Keratinocyte (primary cell): ENCODE results near the gene TNIK.

Source experiments
- EZH2 ChIP-seq: IDR thresholded peaks from one replicate; pipeline ENCODE4 v1.6.1; 2012; ENCODE audit warnings: inconsistent platforms, mild to moderate bottlenecking, low read length, moderate library complexity
- TF ChIP-seq, protein P1 (sequence below), 3 experiments: IDR thresholded peaks in 1 of 3; conservative IDR thresholded peaks in 1 of 3; optimal IDR thresholded peaks in 1 of 3; 2 replicates in 2 of 3; 3 replicates in 1 of 3; pipeline versions ENCODE3 to v1.5.1; 2011; ENCODE audit warnings: low read length in 3 of 3, mild to moderate bottlenecking in 3 of 3, moderate library complexity in 2 of 3, control low read depth in 1 of 3, inconsistent platforms in 1 of 3; ENCODE audit not compliant: insufficient read depth in 2 of 3; ENCODE audit errors: extremely low read depth in 1 of 3

GRCh38 chr3:171054231-171054630 lies 406.0 kb downstream of the TNIK start:
- TF ChIP-seq, protein P1, sequence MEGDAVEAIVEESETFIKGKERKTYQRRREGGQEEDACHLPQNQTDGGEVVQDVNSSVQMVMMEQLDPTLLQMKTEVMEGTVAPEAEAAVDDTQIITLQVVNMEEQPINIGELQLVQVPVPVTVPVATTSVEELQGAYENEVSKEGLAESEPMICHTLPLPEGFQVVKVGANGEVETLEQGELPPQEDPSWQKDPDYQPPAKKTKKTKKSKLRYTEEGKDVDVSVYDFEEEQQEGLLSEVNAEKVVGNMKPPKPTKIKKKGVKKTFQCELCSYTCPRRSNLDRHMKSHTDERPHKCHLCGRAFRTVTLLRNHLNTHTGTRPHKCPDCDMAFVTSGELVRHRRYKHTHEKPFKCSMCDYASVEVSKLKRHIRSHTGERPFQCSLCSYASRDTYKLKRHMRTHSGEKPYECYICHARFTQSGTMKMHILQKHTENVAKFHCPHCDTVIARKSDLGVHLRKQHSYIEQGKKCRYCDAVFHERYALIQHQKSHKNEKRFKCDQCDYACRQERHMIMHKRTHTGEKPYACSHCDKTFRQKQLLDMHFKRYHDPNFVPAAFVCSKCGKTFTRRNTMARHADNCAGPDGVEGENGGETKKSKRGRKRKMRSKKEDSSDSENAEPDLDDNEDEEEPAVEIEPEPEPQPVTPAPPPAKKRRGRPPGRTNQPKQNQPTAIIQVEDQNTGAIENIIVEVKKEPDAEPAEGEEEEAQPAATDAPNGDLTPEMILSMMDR (optimal IDR thresholded peaks at IDR 0.05 in 1 of 3, IDR thresholded peaks at IDR 0.05 in 1 of 3, conservative IDR thresholded peaks at IDR 0.05 in 1 of 3; ENCODE audit: extremely low read depth in 1 of 3, insufficient read depth in 2 of 3, low read length in 3 of 3) = no peak
- no peak for TF ChIP-seq EZH2
